PC-9 (cell line): ENCODE results near the gene CCDC3. TPM values are rescaled to one million over a fixed set of nuclear protein-coding genes. Genes with fewer than 3 reads are reported as not detected.
"Not testable (repeated sequence)": the region's sequence is repeated elsewhere in the genome, so short reads cannot be mapped to it uniquely, and the experiment has no call there.

ENCODE experiments used
- BruUV-seq: library from RNA; stranded (reverse); fragments of 400-500 nt; replicated peaks from 2 replicates; lab custom pipeline; 2021; lab: Mats Ljungman, UMichigan
- CTCF ChIA-PET: fragments of 300-600 bp; sonication (Branson Sonifier 250); formaldehyde crosslinking; loops from one replicate; lab custom pipeline; 2022; ENCODE audit warnings: antibody characterized with exemption; lab: Charles Lee
- POLR2A ChIA-PET: fragments of 300-600 bp; sonication (Branson Sonifier 250); formaldehyde crosslinking; loops from one replicate; lab custom pipeline; 2022; ENCODE audit warnings: antibody characterized with exemption; ENCODE audit not compliant: unreplicated experiment; lab: Charles Lee
- DNase-seq, 2 experiments: peaks; one replicate each; pipeline versions ENCODE4 v3.0.0 to v3.0.0-alpha.2; 2015 to 2022; ENCODE audit warnings: mixed read lengths in 1 of 2
- H2AFZ ChIP-seq: fragments of 200-600 bp; sonication (generic); 2 replicates; pipeline ENCODE4 v1.8.1; 2017; ENCODE audit warnings: antibody characterized with exemption
- H3F3A ChIP-seq: fragments of 200-600 bp; sonication (generic); 2 replicates; pipeline ENCODE4 v1.8.1; 2017; ENCODE audit warnings: antibody characterized with exemption, mild to moderate bottlenecking, low read depth; ENCODE audit not compliant: insufficient read depth
- H3K27ac ChIP-seq: fragments of 200-600 bp; sonication (generic); 2 replicates; pipeline ENCODE4 v1.6.1; 2016; ENCODE audit warnings: mixed run types
- H3K27me3 ChIP-seq: fragments of 200-600 bp; sonication (generic); 2 replicates; pipeline ENCODE4 v1.6.1; 2016; ENCODE audit warnings: low read depth, mixed run types; ENCODE audit not compliant: insufficient read depth
- H3K36me3 ChIP-seq: fragments of 200-600 bp; sonication (generic); 2 replicates; pipeline ENCODE4 v1.6.1; 2016; ENCODE audit warnings: low read depth, mixed run types
- H3K4me1 ChIP-seq: fragments of 200-600 bp; sonication (generic); replicated peaks from 2 replicates; pipeline ENCODE4 v1.6.1; 2016; ENCODE audit warnings: mixed run types; ENCODE audit not compliant: insufficient read depth
- H3K4me2 ChIP-seq: fragments of 200-600 bp; sonication (generic); 2 replicates; pipeline ENCODE4 v1.6.1; 2017; ENCODE audit warnings: mixed run types
- H3K4me3 ChIP-seq: fragments of 200-600 bp; sonication (generic); 2 replicates; pipeline ENCODE4 v1.6.1; 2016; ENCODE audit warnings: mixed run types
- H3K79me2 ChIP-seq: fragments of 200-600 bp; sonication (generic); 2 replicates; pipeline ENCODE4 v1.6.1; 2017; ENCODE audit warnings: low read depth, mixed run types
- H3K9me2 ChIP-seq: fragments of 200-600 bp; sonication (generic); 2 replicates; pipeline ENCODE4 v1.8.1; 2017; ENCODE audit warnings: mild to moderate bottlenecking; ENCODE audit not compliant: insufficient read depth
- H3K9me3 ChIP-seq: fragments of 200-600 bp; sonication (generic); 2 replicates; pipeline ENCODE4 v1.8.1; 2016; ENCODE audit warnings: low read depth; ENCODE audit not compliant: insufficient read depth
- H4K20me1 ChIP-seq: fragments of 200-600 bp; sonication (generic); 2 replicates; pipeline ENCODE4 v1.8.1; 2017; ENCODE audit not compliant: insufficient read depth
- CTCF ChIP-seq: fragments of 200-600 bp; sonication (generic); conservative IDR thresholded peaks from 2 replicates; pipeline ENCODE4 v1.6.1; 2017; ENCODE audit warnings: mixed run types, antibody characterized with exemption, mild to moderate bottlenecking, moderate library complexity
- EZH2 ChIP-seq: fragments of 200-600 bp; sonication (generic); IDR thresholded peaks from 2 replicates; pipeline ENCODE4 v1.8.0; 2017; ENCODE audit warnings: antibody characterized with exemption, low read depth
- intact Hi-C: fragments of 100-400 bp; cut with micrococcal nuclease; formaldehyde crosslinking; loops from one replicate; pipeline ENCODE4 v1.10.0; 2022; ENCODE audit not compliant: unreplicated experiment
- total RNA-seq: library from RNA; stranded (reverse); gene quantifications from 2 replicates; pipeline ENCODE4 v1.2.3, GENCODE V29; 2021

Gene CCDC3
- total RNA-seq, 1 experiment from 2014 or later = not detected

GRCh38 chr10:12869427-12869826, 132.1 kb downstream of the CCDC3 start:
- BruUV-seq = no TSS peak
- Histone ChIP-seq H3K27ac (no peak overlapping the region), H3K4me1 (no peaks in the 10 kb centered on the region), H3K4me2 (no peak overlapping the region), H3K27me3 (peaks cover 27% of the 10 kb centered on the region), H3K79me2 (no peaks in the 10 kb centered on the region), H3F3A (no peaks in the 10 kb centered on the region), H2AFZ (no peak overlapping the region), H3K4me3 (no peak overlapping the region), H3K9me2 (no peaks in the 10 kb centered on the region), H4K20me1 (no peaks in the 10 kb centered on the region), H3K36me3 (no peaks in the 10 kb centered on the region), H3K9me3 (no peaks in the 10 kb centered on the region)
- POLR2A ChIA-PET = no interaction called here
- TF ChIP-seq CTCF (no peak), EZH2 (no peak)
- intact Hi-C loops = no loop called here
- CTCF ChIA-PET = no interaction called here
- DNase-seq = no peak

GRCh38 chr10:12868229-12868628, 133.3 kb downstream of the CCDC3 start:
- ChIA-PET POLR2A (no interaction called here), CTCF (no interaction called here)
- Histone ChIP-seq H3K4me3 (no peak overlapping the region), H3K27me3 (peaks cover 28% of the 10 kb centered on the region), H3K4me2 (no peak overlapping the region), H3K9me3 (no peaks in the 10 kb centered on the region), H2AFZ (no peak overlapping the region), H3F3A (no peaks in the 10 kb centered on the region), H3K79me2 (no peaks in the 10 kb centered on the region), H4K20me1 (no peaks in the 10 kb centered on the region), H3K27ac (no peak overlapping the region), H3K36me3 (no peaks in the 10 kb centered on the region), H3K4me1 (no peaks in the 10 kb centered on the region), H3K9me2 (no peaks in the 10 kb centered on the region)
- DNase-seq = no peak
- intact Hi-C loops = no loop called here
- no TSS peak for BruUV-seq
- TF ChIP-seq EZH2 (no peak), CTCF (no peak)

GRCh38 chr10:12865515-12865914, 136.0 kb downstream of the CCDC3 start:
- H4K20me1 ChIP-seq, H3K9me2 ChIP-seq, DNase-seq, H3F3A ChIP-seq, H3K4me3 ChIP-seq, H3K9me3 ChIP-seq, H3K4me2 ChIP-seq, H3K4me1 ChIP-seq, intact Hi-C loops, CTCF ChIA-PET, H3K36me3 ChIP-seq, H2AFZ ChIP-seq, BruUV-seq, H3K79me2 ChIP-seq, H3K27ac ChIP-seq: not testable (repeated sequence)
- POLR2A ChIA-PET = interaction anchor here (0.6 kb wide), 1 partner anchor 848 kb away, joined by 7 read pairs; no protein-coding TSS in a partner anchor
- peaks cover 15% of the 10 kb centered on the region; the same call in 1 of the 2 replicates for H3K27me3 ChIP-seq

- no peaks in the 10 kb centered on the region for H3K4me1 ChIP-seq
- POLR2A ChIA-PET = no interaction called here
These were observed 139.1 kb downstream of the CCDC3 start for GRCh38 chr10:12862459-12862858.

More at GRCh38 chr10:12862459-12862858, 139.1 kb downstream of the CCDC3 start:
- Histone ChIP-seq H3K4me3 (no peak overlapping the region), H3K9me2 (no peaks in the 10 kb centered on the region), H3F3A (no peaks in the 10 kb centered on the region), H3K4me2 (no peak overlapping the region), H4K20me1 (no peaks in the 10 kb centered on the region), H3K79me2 (no peaks in the 10 kb centered on the region), H2AFZ (no peak overlapping the region), H3K27me3 (peaks cover 19% of the 10 kb centered on the region; the same call in 1 of the 2 replicates), H3K27ac (no peak overlapping the region), H3K36me3 (no peaks in the 10 kb centered on the region), H3K9me3 (no peaks in the 10 kb centered on the region)
- no peak for TF ChIP-seq CTCF
- TF ChIP-seq EZH2 = no peak
- no TSS peak for BruUV-seq
- intact Hi-C loops = no loop called here
- CTCF ChIA-PET = no interaction called here
- DNase-seq = no peak
